Psoas muscle (tissue), 8 donors: ENCODE data around the gene TAAR6. TPM values are rescaled to one million over a fixed set of nuclear protein-coding genes. Genes with fewer than 3 reads are reported as not detected.

ENCODE experiments used
- ATAC-seq, 4 donors: fragments of 200-7000 bp; cut with Tn5 transposase; one replicate each; pipeline ENCODE4 v1.9.1; 2020; ENCODE audit warnings: moderate library complexity in 3 of 4, mild to moderate bottlenecking in 2 of 4
- DNase-seq, 2 donors: peaks; one replicate each; pipeline ENCODE4 v3.0.0-alpha.2; 2020
- H3K27ac ChIP-seq: fragments of 200-600 bp; one replicate; pipeline ENCODE4 v1.8.0; 2022
- H3K27me3 ChIP-seq, 3 donors: fragments of 200-600 bp in 1 of 3; one replicate each; pipeline versions ENCODE4 v1.6.1 to v1.8.0; 2013 to 2022; ENCODE audit warnings: low read length in 2 of 3, mild to moderate bottlenecking in 2 of 3, moderate library complexity in 1 of 3; ENCODE audit not compliant: insufficient read depth in 3 of 3
- H3K36me3 ChIP-seq, 2 donors: fragments of 200-600 bp in 1 of 2; one replicate each; pipeline versions ENCODE4 v1.6.1 to v1.8.0; 2013 to 2022; ENCODE audit warnings: low read depth in 1 of 2, mild to moderate bottlenecking in 1 of 2, moderate library complexity in 1 of 2; ENCODE audit not compliant: insufficient read depth in 1 of 2
- H3K4me1 ChIP-seq: fragments of 200-600 bp; one replicate; pipeline ENCODE4 v1.8.0; 2022
- H3K4me3 ChIP-seq: fragments of 200-600 bp; one replicate; pipeline ENCODE4 v1.8.0; 2022; ENCODE audit warnings: mild to moderate bottlenecking
- H3K9me3 ChIP-seq: fragments of 200-600 bp; one replicate; pipeline ENCODE4 v1.8.0; 2022
- CTCF ChIP-seq: fragments of 200-600 bp; IDR thresholded peaks from one replicate; pipeline ENCODE4 v1.8.0; 2022; ENCODE audit warnings: antibody characterized with exemption
- WGBS, 3 donors: extraction: QIAGEN DNeasy Blood & Tissue Kit; methylation state at CpG; one replicate each; pipeline versions ENCODE4 v1.1.6 to v1.1.7; 2013; 5-methylcytosine and 5-hydroxymethylcytosine counted together
- intact Hi-C, 2 donors: fragments of 100-400 bp; cut with DNase I; formaldehyde crosslinking; loops; one replicate each; pipeline versions ENCODE4 v1.11.0 to v1.14.2; 2022
- polyA plus RNA-seq, 3 donors: library from polyadenylated mRNA; stranded (reverse); fragments of 200-250 nt; gene quantifications; one replicate each; pipeline ENCODE4 v1.2.3, GENCODE V29; 2013
- total RNA-seq, 4 donors: library from RNA; stranded (reverse); fragmentation: NEBNext Ultra II Directional in 2 of 4; extraction: Animal tissue kit (Norgen Biotek cat#: 25700) in 2 of 4; gene quantifications; one replicate each; pipeline versions ENCODE4 v1.2.1 to v1.2.4, GENCODE V29; 2021 to 2023
- donor health status: healthy with polysubstance abuse.
- donor health status: DM: no; HTN: no; CAD: no; lungs with moderate emphysema.
- donor health status: Bipolar disorder and iron deficiency.
- donor health status: healthy.
- donor health status: DM: yes; HTN: yes; CAD: no.
- donor health status: DM: no; HTN: no; CAD: no.
- donor health status: DM: no; HTN: no; CAD: no.
- donor health status: DM: yes; HTN: yes; CAD: no.

The TAAR6 gene
- total and polyA plus RNA-seq, 7 donors, result not detected

GRCh38 chr6:132566404-132566803 is 3.7 kb upstream of the TAAR6 start:
- Histone ChIP-seq H3K27ac (no peak overlapping the region), H3K4me3 (no peak overlapping the region), H3K27me3 (peaks cover 0 to 5% (median 0%) of the 10 kb centered on the region in 3 donors), H3K36me3 (no peaks in the 10 kb centered on the region), H3K4me1 (no peaks in the 10 kb centered on the region), H3K9me3 (no peaks in the 10 kb centered on the region)
- intact Hi-C loops, result no loop called here
- DNase-seq (no peak), ATAC-seq (no peak)
- no peak for TF ChIP-seq CTCF
- WGBS, 3 donors, result 85 to 87% (median 86%) methylated on average over 6 of the region's 6 CpGs

DNA sequence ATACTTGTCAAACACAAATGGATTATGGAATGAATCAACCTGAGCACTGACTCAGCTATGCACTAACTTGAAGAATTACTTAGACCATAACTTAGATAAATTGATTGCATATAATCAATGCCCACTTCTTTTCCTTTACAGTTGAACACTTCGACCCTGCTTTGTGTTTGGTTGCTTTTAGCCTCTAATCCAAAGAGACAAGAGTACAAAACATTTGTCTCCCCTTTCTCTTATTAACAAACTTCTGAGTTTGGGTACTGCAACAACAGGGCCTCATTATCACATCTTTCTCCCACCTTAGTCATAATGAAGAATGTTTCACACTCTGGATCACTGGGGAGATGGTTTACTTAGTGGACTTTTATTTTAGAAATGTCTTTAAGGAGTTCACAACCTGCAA is 2.6 kb upstream of the TAAR6 start:
- peaks cover 0 to 4% (median 0%) of the 10 kb centered on the region in 3 donors for H3K27me3 ChIP-seq

DNA sequence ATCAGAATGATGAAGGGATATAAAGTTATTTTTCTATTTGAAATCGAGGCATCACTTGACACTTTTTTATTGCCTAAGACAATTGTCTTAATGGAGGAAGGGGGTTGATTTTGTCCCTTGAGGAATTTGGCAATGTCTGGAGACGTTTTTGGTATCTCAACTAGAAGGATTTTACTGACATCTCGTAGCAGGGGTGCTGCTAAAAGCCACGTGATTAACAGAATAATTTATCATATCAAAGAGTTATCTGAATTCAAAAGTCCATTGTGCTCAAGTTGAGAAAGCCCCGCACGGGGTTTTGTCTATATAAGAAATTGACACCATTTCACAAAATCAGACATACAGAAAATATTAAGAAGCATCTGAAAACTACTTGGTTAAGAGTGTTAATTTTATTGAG is 1.5 kb upstream of the TAAR6 start:
- no peak for ATAC-seq
- H3K36me3 ChIP-seq, result no peaks in the 10 kb centered on the region
- no peak overlapping the region for H3K4me3 ChIP-seq
- no peaks in the 10 kb centered on the region for H3K9me3 ChIP-seq
- WGBS, 3 donors, result 53 to 58% (median 53%) methylated on average over 6 of the region's 6 CpGs
- TF ChIP-seq CTCF, result no peak
- H3K27me3 ChIP-seq, result peaks cover 0 to 4% (median 0%) of the 10 kb centered on the region in 3 donors
- intact Hi-C loops, result no loop called here
- no peak overlapping the region for H3K27ac ChIP-seq
- DNase-seq, result no peak
- H3K4me1 ChIP-seq, result no peaks in the 10 kb centered on the region

More for the DNA sequence above, 2.6 kb upstream of the TAAR6 start:
- no peak for TF ChIP-seq CTCF
- H3K27ac ChIP-seq, result no peak overlapping the region
- WGBS, 3 donors, result 48 to 79% (median 77%) methylated on average over 1 of the region's 1 CpG
- no peak for ATAC-seq
- no peaks in the 10 kb centered on the region for H3K9me3 ChIP-seq
- H3K4me3 ChIP-seq, result no peak overlapping the region
- H3K36me3 ChIP-seq, result no peaks in the 10 kb centered on the region
- no peaks in the 10 kb centered on the region for H3K4me1 ChIP-seq
- intact Hi-C loops, result no loop called here
- DNase-seq, result no peak

GRCh38 chr6:132569170-132569569 is 952 bp upstream of the TAAR6 start:
- peaks cover 0 to 4% (median 0%) of the 10 kb centered on the region in 3 donors for H3K27me3 ChIP-seq
- H3K4me3 ChIP-seq, result no peak overlapping the region
- TF ChIP-seq CTCF, result no peak
- intact Hi-C loops, result no loop called here
- no peaks in the 10 kb centered on the region for H3K4me1 ChIP-seq
- H3K27ac ChIP-seq, result no peak overlapping the region
- ATAC-seq (no peak), DNase-seq (no peak)
- H3K36me3 ChIP-seq, result no peaks in the 10 kb centered on the region
- no peaks in the 10 kb centered on the region for H3K9me3 ChIP-seq
- WGBS, 3 donors, result 40 to 51% (median 50%) methylated on average over 4 of the region's 4 CpGs

- DNase-seq (no peak), ATAC-seq (no peak)
- Histone ChIP-seq H3K4me3 (no peak overlapping the region), H3K36me3 (no peaks in the 10 kb centered on the region), H3K9me3 (no peaks in the 10 kb centered on the region), H3K27me3 (peaks cover 0 to 6% (median 0%) of the 10 kb centered on the region in 3 donors), H3K4me1 (no peaks in the 10 kb centered on the region), H3K27ac (no peak overlapping the region)
- intact Hi-C loops, result no loop called here
- TF ChIP-seq CTCF, result no peak
These were observed 1.7 kb downstream of the TAAR6 start for GRCh38 chr6:132571774-132572173.
